Daoy (cell line): ENCODE data around the gene KRT85. TPM values are rescaled to one million over a fixed set of nuclear protein-coding genes. Genes with fewer than 3 reads are reported as not detected.
"Not testable (repeated sequence)": the region's sequence is repeated elsewhere in the genome, so short reads cannot be mapped to it uniquely, and the experiment has no call there.

Experiments used
- DNase-seq: peaks from one replicate; pipeline ENCODE4 v3.0.0-alpha.2; 2015; ENCODE audit warnings: low read depth
- total RNA-seq: library from RNA; depleted of rRNA; stranded (reverse); fragments of >200 nt; shearing (Covaris generic); gene quantifications from 2 replicates; pipeline ENCODE4 v1.2.3, GENCODE V29; 2014; rRNA removed

Gene KRT85
- total RNA-seq: 0.80 TPM in 1 of 2 replicates, not detected in the other

- no peak for DNase-seq
These were observed at the start of gene KRT85 for GRCh38 chr12:52366738-52367485. Gene KRT85, minus strand, starts transcription at chr12:52367481. Its CDS starts 76 bp downstream, at chr12:52367405.

GRCh38 chr12:52416795-52417194, 49.5 kb upstream of the KRT85 start:
- DNase-seq: no peak

- DNase-seq: no peak
These were observed 48.8 kb upstream of the KRT85 start for GRCh38 chr12:52415870-52416750.

- DNase-seq: no peak
These were observed 47.7 kb upstream of the KRT85 start for GRCh38 chr12:52414936-52415335.

GRCh38 chr12:52413782-52414345, 46.6 kb upstream of the KRT85 start:
- DNase-seq: no peak

- no peak for DNase-seq
These were observed 45.9 kb upstream of the KRT85 start for GRCh38 chr12:52413202-52413601.

GRCh38 chr12:52411815-52412214, 44.5 kb upstream of the KRT85 start:
- no peak for DNase-seq

- DNase-seq: not testable (repeated sequence)
These were observed 43.4 kb upstream of the KRT85 start for GRCh38 chr12:52410589-52411248.

- DNase-seq: no peak
These were observed 40.6 kb upstream of the KRT85 start for GRCh38 chr12:52407918-52408317.

GRCh38 chr12:52405922-52406385, 38.7 kb upstream of the KRT85 start, which contains the start of gene KRT82:
Gene KRT82, minus strand, starts transcription at chr12:52406335. Its CDS starts 58 bp downstream, at chr12:52406277.
- no peak for DNase-seq

- no peak for DNase-seq
These were observed 37.7 kb upstream of the KRT85 start for GRCh38 chr12:52404951-52405350.

GRCh38 chr12:52403561-52403960, 36.3 kb upstream of the KRT85 start:
- DNase-seq: no peak

GRCh38 chr12:52402873-52403540, 35.7 kb upstream of the KRT85 start:
- DNase-seq: no peak

- no peak for DNase-seq
These were observed 35.1 kb upstream of the KRT85 start for GRCh38 chr12:52402377-52402776.

- DNase-seq: no peak
These were observed 34.6 kb upstream of the KRT85 start for GRCh38 chr12:52401926-52402325.

- no peak for DNase-seq
These were observed 34.2 kb upstream of the KRT85 start for GRCh38 chr12:52401526-52401925.

- no peak for DNase-seq
These were observed 33.6 kb upstream of the KRT85 start for GRCh38 chr12:52400906-52401305.

- DNase-seq: no peak
These were observed 32.5 kb upstream of the KRT85 start for GRCh38 chr12:52399756-52400155.

GRCh38 chr12:52398176-52398575, 30.9 kb upstream of the KRT85 start:
- no peak for DNase-seq

GRCh38 chr12:52396656-52397055, 29.4 kb upstream of the KRT85 start:
- no peak for DNase-seq

GRCh38 chr12:52395761-52396434, 28.6 kb upstream of the KRT85 start:
- no peak for DNase-seq
